Kidney (tissue), 14 donors: Measurements from ENCODE around the gene TMF1. TPM values are rescaled to one million over a fixed set of nuclear protein-coding genes. Genes with fewer than 3 reads are reported as not detected.

Experiments used
- DNase-seq, 5 donors: peaks; one replicate each; pipeline ENCODE4 v3.0.0-alpha.2; 2013 to 2020
- FAIRE-seq: peaks from 2 replicates; lab custom pipeline; 2012; peaks lifted over from hg19 to GRCh38; lab: Jason Lieb, UNC
- H3K27ac ChIP-seq, 2 donors: one replicate each; pipeline ENCODE4 v1.7.0; 2013; ENCODE audit warnings: low read depth in 2 of 2, low read length in 2 of 2, inconsistent platforms in 1 of 2
- H3K27me3 ChIP-seq: one replicate; pipeline ENCODE4 v1.7.1; 2013; ENCODE audit warnings: low read length, inconsistent platforms; ENCODE audit not compliant: control insufficient read depth, insufficient read depth
- H3K36me3 ChIP-seq, 3 donors: one replicate each; pipeline versions ENCODE4 v1.7.0 to v1.7.1; 2013; ENCODE audit warnings: low read length in 3 of 3, control low read depth in 1 of 3, inconsistent platforms in 1 of 3; ENCODE audit not compliant: insufficient read depth in 3 of 3, control insufficient read depth in 2 of 3
- H3K4me1 ChIP-seq, 3 donors: one replicate each; pipeline versions ENCODE4 v1.7.0 to v1.7.1; 2013; ENCODE audit warnings: low read length in 3 of 3, inconsistent platforms in 1 of 3, low read depth in 1 of 3; ENCODE audit not compliant: control insufficient read depth in 2 of 3, insufficient read depth in 2 of 3
- H3K4me3 ChIP-seq, 3 donors: one replicate each; pipeline versions ENCODE4 v1.7.0 to v1.8.1; 2013; ENCODE audit warnings: low read length in 3 of 3, control low read depth in 1 of 3, inconsistent platforms in 1 of 3
- H3K9ac ChIP-seq, 3 donors: one replicate each; pipeline versions ENCODE4 v1.7.0 to v1.7.1; 2013; ENCODE audit warnings: low read length in 3 of 3, control low read depth in 1 of 3, inconsistent platforms in 1 of 3
- H3K9me3 ChIP-seq, 3 donors: one replicate each; pipeline versions ENCODE4 v1.7.0 to v1.7.1; 2013; ENCODE audit warnings: low read length in 3 of 3, control low read depth in 1 of 3, inconsistent platforms in 1 of 3; ENCODE audit not compliant: control insufficient read depth in 2 of 3, insufficient read depth in 1 of 3
- CTCF ChIP-seq: IDR thresholded peaks from 3 replicates; pipeline ENCODE4 v1.5.1; 2012; ENCODE audit warnings: mild to moderate bottlenecking, moderate library complexity, borderline replicate concordance; ENCODE audit not compliant: insufficient read depth; ENCODE audit errors: extremely low read depth
- intact Hi-C: fragments of 100-400 bp; cut with DNase I; formaldehyde crosslinking; loops from one replicate; pipeline ENCODE4 v1.11.1; 2022
- polyA plus RNA-seq: library from polyadenylated mRNA; stranded (reverse); fragments of 350-450 nt; fragmentation: Illumina TruSeq; extraction: RNeasy Lipid Tissue Mini Kit (QIAGEN cat#74804); gene quantifications from one replicate; pipeline ENCODE4 v1.2.3, GENCODE V29; 2014; ENCODE audit warnings: low read depth, low replicate concordance; ENCODE audit not compliant: insufficient read depth
- total RNA-seq: library from RNA; stranded (reverse); fragmentation: NEBNext Ultra II Directional; extraction: Animal tissue kit (Norgen Biotek cat#: 25700); gene quantifications from one replicate; pipeline ENCODE4 v1.2.1, GENCODE V29; 2021
- donor health status: control.
- donor health status: control.
- donor health status: control.
- donor health status: control.
- donor health status: control.
- donor health status: DM: yes; HTN: yes; CAD: no.
- donor health status: Normal renal cell carcinoma (clear cell type).

The TMF1 gene
- total and polyA plus RNA-seq, 2 donors from 2014 or later = 6.5 to 38.8 TPM

GRCh38 chr3:69066121-69066520 lies 14.0 kb upstream of the TMF1 start:
- DNase-seq = no peak
- FAIRE-seq = no peak
- Histone ChIP-seq H3K4me1 (no peaks in the 10 kb centered on the region), H3K27me3 (no peaks in the 10 kb centered on the region), H3K36me3 (peaks cover 6 to 10% (median 7%) of the 10 kb centered on the region in 3 donors), H3K27ac (no peak overlapping the region), H3K9ac (no peak overlapping the region), H3K4me3 (no peak overlapping the region), H3K9me3 (no peaks in the 10 kb centered on the region)
- TF ChIP-seq CTCF = no peak
- intact Hi-C loops = no loop called here

- H3K9me3 ChIP-seq = no peaks in the 10 kb centered on the region
- FAIRE-seq (no peak), DNase-seq (no peak)
- peaks cover 10 to 13% (median 11%) of the 10 kb centered on the region in 3 donors for H3K36me3 ChIP-seq
- no peak overlapping the region for H3K9ac ChIP-seq
- H3K4me1 ChIP-seq = no peaks in the 10 kb centered on the region
- H3K27ac ChIP-seq = no peak overlapping the region
- no peaks in the 10 kb centered on the region for H3K27me3 ChIP-seq
- intact Hi-C loops = no loop called here
- no peak overlapping the region for H3K4me3 ChIP-seq
- TF ChIP-seq CTCF = no peak
Observed at GRCh38 chr3:69065318-69065964, 13.3 kb upstream of the TMF1 start.

- TF ChIP-seq CTCF = no peak
- Histone ChIP-seq H3K9ac (no peak overlapping the region), H3K9me3 (no peaks in the 10 kb centered on the region), H3K4me1 (no peaks in the 10 kb centered on the region), H3K4me3 (no peak overlapping the region), H3K27ac (no peak overlapping the region), H3K36me3 (peaks cover 19 to 25% (median 19%) of the 10 kb centered on the region in 3 donors), H3K27me3 (no peaks in the 10 kb centered on the region)
- intact Hi-C loops = no loop called here
- no peak for FAIRE-seq
- DNase-seq = no peak
Observed at GRCh38 chr3:69063636-69064035, 11.5 kb upstream of the TMF1 start.
